MM.1S (cell line): ENCODE data around the gene SMYD5.

Experiments
- EZH2 ChIP-seq: fragments of 300-600 bp; sonication (generic); optimal IDR thresholded peaks from 2 replicates; pipeline ENCODE3; 2017; ENCODE audit warnings: low read depth, mild to moderate bottlenecking, antibody characterized with exemption, low read length, mixed read lengths
- TF ChIP-seq, protein P1 (sequence below): fragments of 300-600 bp; sonication (generic); IDR thresholded peaks from 2 replicates; pipeline ENCODE4 v1.5.1; 2016; ENCODE audit warnings: antibody characterized with exemption, low read length, mixed read lengths

DNA sequence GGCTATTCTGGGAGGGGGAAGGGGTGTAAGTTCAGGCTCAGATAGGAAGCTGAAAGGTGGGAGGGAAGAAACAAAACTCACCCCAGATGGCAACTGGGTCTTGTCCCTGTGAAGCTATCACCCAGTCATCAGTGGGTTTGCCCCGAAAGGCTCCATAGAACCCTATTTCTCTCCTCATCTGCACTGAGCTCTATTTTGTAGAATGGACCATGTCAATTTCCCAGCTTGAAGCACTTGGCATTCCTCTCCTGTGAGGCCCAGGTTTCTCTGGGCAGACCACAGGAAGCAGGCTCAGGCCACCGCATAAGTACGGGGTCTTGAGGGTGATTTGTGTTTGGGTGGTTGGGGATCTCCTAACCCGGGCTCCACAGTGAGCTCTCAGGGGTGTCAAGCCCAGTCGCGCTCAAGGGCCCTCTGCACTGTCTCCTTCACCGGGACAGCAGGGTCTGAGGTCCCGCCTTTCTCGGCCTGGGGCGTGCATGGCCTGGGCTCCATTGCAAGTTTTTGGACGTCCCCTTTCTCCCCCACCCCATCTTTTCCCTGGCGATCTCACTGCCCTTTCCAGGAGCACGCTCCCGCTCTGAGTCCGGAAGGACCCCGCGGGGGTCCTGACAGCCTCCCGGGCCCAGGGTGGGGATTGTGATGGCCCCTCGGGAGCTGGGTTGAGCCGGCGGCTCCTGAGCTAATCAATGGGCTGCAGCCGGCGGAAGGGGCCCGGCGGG, 38.9 kb upstream of the SMYD5 start:
- TF ChIP-seq, protein P1, sequence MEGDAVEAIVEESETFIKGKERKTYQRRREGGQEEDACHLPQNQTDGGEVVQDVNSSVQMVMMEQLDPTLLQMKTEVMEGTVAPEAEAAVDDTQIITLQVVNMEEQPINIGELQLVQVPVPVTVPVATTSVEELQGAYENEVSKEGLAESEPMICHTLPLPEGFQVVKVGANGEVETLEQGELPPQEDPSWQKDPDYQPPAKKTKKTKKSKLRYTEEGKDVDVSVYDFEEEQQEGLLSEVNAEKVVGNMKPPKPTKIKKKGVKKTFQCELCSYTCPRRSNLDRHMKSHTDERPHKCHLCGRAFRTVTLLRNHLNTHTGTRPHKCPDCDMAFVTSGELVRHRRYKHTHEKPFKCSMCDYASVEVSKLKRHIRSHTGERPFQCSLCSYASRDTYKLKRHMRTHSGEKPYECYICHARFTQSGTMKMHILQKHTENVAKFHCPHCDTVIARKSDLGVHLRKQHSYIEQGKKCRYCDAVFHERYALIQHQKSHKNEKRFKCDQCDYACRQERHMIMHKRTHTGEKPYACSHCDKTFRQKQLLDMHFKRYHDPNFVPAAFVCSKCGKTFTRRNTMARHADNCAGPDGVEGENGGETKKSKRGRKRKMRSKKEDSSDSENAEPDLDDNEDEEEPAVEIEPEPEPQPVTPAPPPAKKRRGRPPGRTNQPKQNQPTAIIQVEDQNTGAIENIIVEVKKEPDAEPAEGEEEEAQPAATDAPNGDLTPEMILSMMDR: no peak
- no peak for TF ChIP-seq EZH2
